ENCODE results near the gene ABI2.
"Not testable (repeated sequence)": the region's sequence is repeated elsewhere in the genome, so short reads cannot be mapped to it uniquely, and the experiment has no call there.

ABI2 gene

DNA sequence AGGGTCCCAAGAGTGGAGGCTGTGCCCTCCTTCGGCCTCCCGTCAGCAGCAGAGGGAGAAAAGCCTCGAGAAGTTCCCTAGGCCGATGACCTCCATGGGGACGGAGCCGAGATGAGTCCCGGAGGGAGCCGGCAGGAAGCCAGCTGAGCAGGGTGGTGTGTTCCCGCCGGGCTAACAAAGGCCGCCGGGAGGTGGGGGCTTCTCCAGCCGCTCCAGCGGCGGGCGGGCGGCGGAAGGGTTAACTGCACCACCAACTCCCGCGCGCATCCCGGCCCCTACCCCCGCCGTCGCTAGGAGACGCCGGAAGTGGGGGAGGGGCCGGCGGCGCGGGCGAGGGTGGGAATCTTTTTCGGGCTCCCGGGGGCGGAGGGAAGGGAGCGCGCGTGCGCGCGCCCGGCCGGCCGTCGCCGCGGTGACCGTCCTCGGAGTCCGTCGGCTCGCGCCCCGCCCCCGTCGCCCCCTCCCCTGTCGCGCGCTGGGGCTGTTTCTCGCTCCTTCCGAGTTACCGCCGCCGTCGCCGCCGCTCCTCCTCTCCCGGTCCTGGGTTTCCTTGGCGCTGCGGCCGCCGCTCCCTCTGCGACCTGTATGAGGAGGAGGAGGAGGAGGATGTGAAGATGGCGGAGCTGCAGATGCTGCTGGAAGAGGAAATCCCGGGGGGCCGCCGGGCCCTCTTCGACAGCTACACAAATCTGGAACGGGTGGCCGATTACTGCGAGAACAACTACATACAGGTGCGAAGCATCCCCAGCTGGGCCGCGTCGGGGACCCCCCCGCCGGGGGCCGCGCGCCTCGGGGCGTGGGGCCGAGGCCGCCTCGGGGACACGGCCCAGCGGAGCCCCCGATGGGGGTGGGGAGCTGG, at the start of gene ABI2:
ABI2 (plus strand) TSS at position 494 of the 859 bp plus-strand sequence; CDS start at position 615, 121 bp downstream.
- in situ Hi-C loops (cut with MboI; ENCODE audit: low sequenced_read_pairs) = no loop called here

DNA sequence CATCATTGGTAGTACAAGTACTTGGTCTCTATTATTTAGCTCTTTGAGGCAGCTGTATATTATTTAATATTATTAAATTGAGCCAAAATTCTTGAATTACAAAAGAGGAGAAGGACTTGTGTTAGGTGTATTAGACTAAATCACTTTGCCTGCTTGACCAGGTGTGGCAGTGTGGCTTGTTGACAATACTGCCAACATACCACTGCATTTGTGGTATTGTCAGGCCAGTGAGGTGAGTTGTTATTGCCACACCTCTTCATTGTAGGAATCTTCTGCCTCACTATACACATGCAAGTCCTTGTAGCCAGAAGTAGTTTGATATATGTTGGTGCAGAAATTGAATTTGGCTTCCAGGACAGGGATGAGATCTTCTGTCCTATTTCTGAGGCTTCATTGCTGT, 48.9 kb upstream of the ABI2 start:
- in situ Hi-C loops (cut with MboI; ENCODE audit: low sequenced_read_pairs) = no loop called here

DNA sequence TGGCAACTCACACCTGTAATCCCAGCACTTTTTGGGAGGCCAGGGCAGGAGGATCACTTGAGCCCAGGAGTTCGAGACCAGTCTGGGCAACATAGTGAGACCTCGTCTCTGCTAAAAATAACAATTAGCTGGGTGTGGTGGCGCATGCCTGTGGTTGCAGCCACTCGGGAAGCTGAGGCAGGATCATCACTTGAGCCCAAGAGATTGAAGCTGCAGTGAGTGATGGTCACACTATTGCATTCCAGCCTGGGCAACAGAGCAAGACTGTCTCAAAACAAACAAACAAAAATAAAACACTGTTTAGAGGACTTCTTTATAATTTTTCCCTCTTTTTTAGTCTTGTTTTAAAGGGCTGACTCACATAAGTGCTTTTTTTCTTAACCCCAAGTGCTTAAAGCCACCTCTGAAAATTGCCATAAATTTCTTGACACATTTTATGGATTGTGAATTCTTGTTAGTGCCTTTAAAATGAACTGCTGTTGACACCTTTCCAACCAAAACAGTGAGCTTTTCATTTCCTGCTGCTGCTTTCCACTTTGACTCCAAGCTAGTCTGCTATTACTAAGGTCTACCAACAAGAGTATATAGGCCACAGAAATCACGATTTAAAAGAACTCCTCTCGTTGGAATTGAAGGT, 47.6 kb upstream of the ABI2 start:
- in situ Hi-C loops (cut with MboI; ENCODE audit: low sequenced_read_pairs) = no loop called here

DNA sequence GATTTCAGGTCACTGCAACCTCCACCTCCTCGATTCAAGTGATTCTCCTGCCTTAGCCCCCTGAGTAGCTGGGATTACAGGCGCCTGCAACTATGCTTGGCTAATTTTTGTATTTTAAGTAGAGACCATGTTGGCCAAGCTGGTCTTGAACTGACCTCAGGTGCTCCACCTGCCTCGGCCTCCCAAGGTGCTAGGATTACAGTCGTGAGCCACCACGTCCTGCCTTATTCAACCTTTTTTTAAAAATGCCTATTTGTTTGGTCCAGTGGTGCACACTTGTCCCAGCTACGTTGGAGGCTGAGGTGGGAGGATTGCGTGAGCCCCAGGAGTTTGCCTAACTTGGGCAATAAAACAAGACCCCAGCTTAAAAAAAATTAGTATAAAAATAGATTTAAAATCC, 46.1 kb upstream of the ABI2 start:
- in situ Hi-C loops (cut with MboI; ENCODE audit: low sequenced_read_pairs) = no loop called here

DNA sequence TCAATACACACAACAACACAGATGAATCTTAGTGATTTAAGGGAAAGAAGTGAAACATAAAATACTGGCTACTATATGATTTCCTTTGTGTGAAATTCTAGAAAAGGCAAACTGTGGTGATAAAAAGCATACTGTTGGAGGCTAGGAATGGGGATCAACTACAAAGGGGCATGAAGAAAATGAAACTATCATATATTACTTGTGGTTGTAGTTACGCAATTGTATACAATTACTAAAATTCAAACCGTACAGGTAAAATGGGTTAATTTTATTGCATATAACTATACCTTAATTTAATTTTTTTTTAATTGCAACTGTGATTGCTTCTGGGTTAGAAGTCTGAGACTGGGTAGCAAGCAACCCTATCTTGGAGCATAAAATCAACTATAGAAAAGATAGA, 41.7 kb upstream of the ABI2 start:
- in situ Hi-C loops (cut with MboI; ENCODE audit: low sequenced_read_pairs) = no loop called here

DNA sequence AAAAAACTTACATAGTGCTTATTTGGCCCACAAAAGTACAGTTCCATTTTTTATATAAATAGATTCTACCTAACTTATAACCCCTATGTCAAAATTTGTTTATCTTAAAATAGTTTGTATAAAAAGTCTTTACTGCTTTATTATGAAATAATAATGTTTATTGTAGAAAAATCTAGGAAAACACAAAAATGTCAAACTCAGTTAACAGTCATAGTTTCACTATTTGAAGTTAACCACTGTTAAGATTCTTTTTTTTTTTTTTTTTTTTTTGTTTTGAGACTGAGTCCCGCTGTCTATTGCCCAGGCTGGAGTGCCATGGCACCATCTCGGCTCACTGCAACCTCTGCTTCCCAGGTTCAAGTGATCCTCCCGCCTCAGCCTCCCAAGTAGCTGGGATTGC, 26.5 kb upstream of the ABI2 start:
- in situ Hi-C loops (cut with MboI; ENCODE audit: low sequenced_read_pairs) = no loop called here

DNA sequence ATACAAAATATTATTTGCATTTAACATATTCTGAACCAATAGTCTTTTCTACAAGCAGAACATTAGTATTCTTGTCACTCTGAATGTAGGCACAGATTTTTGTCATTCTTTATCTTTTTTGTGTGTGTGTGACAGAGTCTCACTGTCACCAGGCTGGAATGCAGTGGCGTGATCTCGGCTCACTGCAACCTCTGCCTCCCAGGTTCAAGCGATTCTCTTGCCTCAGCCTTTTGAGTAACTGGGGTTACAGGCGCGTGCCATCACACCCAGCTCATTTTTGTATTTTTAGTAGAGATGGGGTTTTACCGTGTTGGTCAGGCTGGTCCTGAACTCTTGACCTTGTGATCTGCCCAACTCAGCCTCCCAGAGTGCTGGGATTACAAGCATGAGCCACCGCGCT, 25.6 kb upstream of the ABI2 start:
- in situ Hi-C loops (cut with MboI; ENCODE audit: low sequenced_read_pairs) = not testable (repeated sequence)

DNA sequence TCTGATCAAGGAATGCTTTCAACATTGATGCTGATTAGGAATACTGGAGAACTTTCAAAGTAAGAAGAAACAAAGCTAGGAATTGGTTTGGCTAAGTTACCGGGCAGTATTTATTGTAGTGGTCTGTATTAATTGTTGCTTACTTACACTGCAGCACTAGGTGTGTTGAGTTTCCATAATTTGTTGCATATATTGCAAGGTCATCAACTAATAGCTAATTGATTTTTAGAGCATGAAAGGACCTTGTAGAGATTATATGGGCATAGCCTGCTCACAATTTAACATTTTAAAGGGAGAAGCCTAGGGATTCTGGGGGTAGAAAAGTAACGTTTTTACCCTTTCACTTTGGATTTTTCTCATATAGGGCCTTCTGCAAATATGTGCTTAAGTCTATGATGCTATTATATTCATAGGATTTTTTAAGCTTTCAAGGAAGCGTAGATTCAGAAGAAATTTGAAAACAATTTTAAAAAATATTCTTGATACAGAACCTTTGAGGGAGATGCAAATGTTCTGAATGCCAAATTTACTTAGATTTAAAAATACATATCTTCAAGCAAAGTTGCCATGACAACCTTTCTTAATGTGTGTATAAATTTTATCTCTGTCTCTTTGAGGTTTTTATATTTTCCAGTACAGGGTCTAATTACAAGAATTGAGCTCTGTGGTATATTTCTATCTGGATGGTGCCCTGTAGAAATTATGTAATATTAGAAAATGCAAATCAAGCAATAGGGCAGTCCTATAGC, 17.3 kb upstream of the ABI2 start:
- in situ Hi-C loops (cut with MboI; ENCODE audit: low sequenced_read_pairs) = no loop called here

DNA sequence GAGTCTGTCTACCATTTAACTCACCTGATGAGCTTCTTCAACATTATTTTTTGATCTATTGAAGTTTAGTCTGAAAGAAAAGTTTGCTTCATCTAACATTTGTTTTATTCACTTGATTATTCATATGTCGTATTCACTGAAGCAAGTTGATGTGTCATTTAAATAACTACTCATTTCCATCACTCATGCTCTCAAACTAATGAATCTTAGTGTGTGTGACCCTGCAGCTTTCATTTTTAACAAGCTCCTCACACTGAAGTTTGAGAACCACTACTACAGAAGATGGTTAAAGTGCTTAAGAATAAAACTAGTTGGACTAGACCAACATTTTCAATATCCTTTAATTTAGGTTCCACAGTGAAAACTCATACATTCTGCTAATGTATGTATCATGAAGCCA, 1.8 kb upstream of the ABI2 start:
- in situ Hi-C loops (cut with MboI; ENCODE audit: low sequenced_read_pairs) = no loop called here

DNA sequence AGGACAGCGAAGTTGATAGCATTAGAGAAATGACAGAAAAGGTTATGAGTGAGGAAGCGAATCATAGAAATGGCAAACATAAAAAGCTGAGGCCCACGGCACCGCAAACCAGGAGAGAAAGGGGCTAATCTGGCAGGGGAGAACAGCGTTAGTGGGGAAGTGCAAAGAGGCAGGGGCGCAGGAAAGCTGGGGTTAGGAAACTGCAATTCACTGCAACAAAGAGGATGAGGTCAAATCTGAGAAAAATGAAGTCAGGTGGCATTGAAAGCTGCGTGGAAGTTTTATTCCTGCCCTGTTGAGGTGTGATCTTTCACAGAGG, 653 bp upstream of the ABI2 start:
- in situ Hi-C loops (cut with MboI; ENCODE audit: low sequenced_read_pairs) = no loop called here

DNA sequence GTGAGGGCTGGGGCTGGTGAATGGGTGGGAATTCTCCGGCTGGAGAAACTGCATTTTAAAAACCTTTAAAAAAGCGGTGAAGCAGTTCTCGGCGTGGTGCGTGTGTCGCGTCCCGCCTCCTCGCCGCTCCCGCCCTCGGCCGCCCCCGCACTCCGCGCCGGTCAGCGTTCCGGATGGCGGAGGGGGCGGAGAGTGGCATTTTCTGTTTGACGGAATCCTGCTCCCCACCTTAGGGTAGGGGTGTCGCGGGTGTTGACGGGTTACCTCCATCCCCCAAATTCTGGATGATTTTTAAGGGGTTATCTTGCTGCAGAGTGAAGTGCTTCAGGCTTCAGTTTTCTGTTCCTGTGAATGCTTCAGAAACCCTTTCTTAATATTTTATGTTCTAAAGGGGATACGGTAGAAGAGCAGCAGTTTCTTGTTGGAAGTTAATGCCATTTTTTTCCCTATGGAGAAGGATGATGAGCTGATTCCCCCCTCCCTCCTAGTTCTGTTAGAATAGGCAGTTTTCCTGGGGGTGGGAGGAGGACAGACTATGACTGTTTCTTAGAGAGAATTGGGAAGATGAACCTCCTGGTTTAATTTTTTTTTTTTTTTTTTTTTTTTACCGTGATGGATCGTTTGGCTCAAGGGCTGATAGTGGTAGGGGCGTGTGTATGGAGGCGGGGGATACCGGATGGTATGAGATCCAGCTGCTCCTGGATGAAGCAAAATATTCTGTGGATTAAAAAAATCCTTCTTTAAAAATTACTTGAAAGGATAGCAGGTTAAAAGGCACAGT, 756 bp downstream of the ABI2 start:
- in situ Hi-C loops (cut with MboI; ENCODE audit: low sequenced_read_pairs) = no loop called here

DNA sequence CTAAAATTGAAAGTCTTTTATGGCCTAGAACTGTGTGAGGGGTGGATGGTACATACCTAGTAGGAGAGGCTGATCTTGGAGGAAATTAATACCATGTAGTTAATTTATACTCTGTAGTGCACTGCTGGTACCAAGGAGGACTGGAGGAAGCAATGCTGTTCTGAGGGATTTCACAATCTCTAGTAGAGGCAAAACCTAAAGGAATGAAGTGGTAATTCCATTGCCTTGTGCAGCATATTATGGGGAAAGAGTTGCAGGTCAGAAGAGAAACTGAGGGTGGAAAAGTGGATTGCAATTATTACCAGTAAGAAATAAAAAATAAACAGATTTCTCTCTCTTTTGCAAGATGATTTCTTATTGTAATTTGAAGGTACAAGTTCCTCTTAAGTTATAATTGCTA, 2.2 kb downstream of the ABI2 start:
- in situ Hi-C loops (cut with MboI; ENCODE audit: low sequenced_read_pairs) = no loop called here

DNA sequence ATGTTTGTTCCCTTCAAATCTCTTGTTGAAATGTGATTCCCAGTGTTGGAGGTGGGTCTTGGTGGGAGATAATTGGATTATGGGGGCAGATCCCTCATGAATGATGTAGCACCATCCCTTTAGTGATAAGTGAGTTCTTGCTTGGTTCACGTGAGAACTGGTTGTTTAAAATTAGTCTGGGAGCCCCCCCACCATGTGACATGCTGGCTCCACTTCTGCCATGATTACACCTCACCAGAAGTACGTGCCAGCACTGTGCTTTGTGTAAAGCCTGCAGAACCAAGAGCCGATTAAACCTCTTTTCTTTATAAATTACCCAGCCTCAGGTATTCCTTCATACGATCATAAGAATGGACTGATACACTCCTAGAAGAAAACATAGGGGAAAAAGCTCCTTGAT, 10.1 kb downstream of the ABI2 start:
- in situ Hi-C loops (cut with MboI; ENCODE audit: low sequenced_read_pairs) = no loop called here

DNA sequence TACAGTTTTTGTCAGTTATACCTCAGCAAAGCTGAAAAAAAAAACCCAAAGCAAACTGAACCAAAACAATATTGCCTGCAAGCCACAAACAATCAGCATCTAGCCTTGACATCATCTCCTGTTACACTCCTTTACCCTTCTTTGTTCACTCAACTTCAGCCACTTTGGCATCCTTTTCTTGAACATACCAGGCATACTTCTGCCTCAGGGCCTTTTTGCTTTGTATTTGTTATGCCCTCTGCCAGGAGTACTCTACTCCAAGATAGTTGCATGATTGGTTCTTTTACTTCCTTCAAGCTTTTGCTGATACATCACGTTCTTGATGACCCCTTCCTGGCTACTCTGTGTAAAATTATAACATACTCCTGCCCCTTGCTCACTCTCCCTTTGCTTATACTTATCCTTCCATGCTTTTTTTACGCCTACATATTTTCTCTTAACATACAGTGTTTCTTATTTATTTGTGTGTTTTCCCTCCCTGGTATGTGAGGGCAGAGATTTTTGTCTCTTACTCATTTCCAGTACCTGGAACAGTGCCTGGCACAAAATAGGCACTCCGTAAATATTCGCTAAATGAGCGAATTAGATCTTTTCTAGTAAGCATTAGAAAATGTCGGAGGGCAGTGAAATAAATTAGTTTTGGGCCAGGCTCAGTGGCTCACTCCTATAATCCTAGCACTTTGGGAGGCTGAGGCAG, 12.7 kb downstream of the ABI2 start:
- in situ Hi-C loops (cut with MboI; ENCODE audit: low sequenced_read_pairs) = no loop called here

DNA sequence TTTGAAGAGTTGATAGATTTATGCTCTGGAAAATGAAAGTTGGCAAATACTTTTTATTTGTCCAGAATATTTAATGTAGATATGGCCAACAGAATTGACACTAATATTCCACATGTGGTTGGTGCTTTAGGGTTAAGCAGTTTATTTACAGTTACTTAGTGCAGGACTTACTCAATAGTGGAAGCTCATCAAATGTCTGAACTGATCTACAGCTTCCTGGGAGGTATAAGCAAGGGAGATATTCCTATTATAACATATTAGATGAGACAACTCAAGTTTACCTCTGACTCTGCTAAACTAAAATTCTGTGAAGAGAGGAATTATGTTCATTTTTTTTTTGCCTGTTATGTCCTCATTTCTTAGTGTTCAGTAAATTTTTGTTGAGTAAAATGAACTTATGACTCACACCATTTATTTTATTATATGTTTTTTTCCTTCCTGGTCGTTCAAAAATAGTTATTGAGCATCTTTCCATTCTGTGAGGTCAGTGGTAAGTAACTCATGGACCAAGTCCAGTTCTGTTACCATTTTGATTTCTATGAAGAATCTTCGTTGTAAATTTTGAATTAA, 13.6 kb downstream of the ABI2 start:
- in situ Hi-C loops (cut with MboI; ENCODE audit: low sequenced_read_pairs) = no loop called here

DNA sequence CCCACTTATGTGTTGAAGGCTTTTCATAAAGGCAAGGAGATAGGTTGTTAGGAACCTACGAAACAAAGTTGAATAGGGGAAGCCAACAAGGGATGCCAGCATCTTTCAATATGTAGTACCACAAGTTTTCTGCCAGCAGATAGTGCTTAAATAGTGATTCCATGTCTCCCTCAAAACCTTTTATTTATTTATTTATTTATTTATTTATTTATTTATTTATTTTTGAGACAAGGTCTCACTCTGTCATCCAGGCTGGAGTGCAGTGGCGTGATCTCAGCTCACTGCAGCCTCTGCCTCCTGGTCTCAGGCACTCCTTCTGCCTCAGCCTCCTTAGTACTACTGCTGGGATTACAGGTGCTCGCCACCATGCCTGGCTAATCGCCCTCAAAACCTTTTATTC, 14.2 kb downstream of the ABI2 start:
- in situ Hi-C loops (cut with MboI; ENCODE audit: low sequenced_read_pairs) = not testable (repeated sequence)

DNA sequence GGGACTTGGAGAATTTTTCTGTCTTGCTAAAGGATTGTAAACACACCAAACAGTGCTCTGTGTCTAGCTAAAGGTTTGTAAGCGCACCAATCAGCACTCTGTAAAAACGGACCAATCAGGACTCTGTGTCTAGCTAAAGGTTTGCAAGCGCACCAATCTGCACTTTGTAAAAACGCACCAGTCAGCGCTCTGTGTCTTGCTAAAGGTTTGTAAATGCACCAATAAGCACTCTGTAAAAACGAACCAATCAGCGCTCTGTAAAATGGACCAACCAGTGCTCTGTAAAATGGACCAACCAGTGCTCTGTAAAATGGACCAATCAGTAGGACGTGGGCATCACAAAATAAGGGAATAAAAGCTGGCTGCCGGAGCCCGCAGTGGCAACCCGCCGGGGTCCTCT, 16.5 kb downstream of the ABI2 start:
- in situ Hi-C loops (cut with MboI; ENCODE audit: low sequenced_read_pairs) = no loop called here

DNA sequence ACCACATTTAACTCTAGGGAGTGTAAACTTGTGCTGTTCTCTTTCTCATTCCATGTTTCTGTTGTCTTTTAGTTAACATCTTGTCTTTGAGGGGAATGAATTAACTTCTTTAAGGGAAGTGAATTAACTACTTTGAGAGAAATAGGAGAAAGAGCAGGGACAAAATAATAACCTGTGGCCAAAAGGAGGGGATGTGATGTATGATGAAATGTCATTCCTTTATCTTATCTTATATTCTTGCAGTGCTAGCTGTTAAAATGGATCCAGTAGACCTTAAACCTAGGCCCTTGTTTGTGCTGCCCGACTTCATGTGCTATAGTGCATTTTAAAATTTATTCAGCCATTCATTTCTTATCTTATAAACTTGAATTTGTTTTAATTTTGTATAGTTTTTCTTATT, 18.4 kb downstream of the ABI2 start:
- in situ Hi-C loops (cut with MboI; ENCODE audit: low sequenced_read_pairs) = no loop called here

DNA sequence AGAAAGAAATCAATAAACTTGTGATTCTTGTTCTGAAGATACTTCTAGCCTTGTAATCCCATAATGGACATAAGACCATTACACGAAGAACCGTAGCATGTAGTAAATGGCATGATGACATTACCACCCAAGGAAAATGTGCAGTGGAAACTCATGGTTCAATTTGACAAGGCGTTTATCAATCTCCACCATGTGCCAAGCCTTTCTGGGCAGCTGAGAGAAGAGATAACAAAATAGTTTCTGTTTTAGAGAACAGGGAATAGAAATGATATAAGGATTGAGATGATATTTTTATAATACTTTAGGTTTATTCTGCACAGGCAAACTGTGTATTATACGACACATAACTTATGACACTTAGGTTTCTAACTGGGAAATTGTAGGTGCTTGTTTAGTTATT, 19.2 kb downstream of the ABI2 start:
- in situ Hi-C loops (cut with MboI; ENCODE audit: low sequenced_read_pairs) = no loop called here

DNA sequence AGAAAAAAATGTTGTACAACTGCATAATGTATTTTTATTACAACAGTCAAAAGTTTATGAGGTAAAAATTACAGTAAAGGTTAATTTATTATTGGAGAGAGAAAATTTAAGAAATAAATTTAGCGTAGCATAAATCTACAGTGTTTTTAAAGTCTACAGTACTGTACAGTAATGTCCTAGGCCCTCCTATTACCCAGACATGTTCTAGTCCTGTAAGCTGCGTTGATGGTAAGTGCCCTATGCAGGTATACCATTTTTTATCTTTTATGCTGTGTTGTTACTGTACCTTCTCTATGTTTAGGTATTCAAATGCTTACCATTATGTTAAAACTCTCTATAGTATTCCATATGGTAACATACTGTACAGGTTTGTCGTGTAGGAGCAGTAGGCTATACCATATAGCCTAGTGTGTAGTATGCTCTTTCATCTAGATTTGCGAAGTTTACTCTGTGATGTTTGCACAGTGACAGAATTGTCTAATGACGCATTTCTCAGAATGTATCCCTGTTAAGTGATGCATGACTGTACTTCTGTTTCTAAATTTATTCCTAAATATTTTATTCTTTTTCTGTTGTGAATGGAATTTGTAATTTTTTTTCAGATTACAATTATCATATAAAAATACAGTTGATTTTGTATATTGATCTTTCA, 24.5 kb downstream of the ABI2 start:
- in situ Hi-C loops (cut with MboI; ENCODE audit: low sequenced_read_pairs) = no loop called here

Measured in HL-60/S4 treated with phorbol 12-myristate 13-acetate at 8.2 ng/mL for 4 days and 3 days (cell line).